Endometrium (tissue), 2 donors: ENCODE results near the gene CAMSAP1.
"Not testable (repeated sequence)": the region's sequence is repeated elsewhere in the genome, so short reads cannot be mapped to it uniquely, and the experiment has no call there.

ENCODE experiments used
- FAIRE-seq: peaks from 2 replicates; lab custom pipeline; 2012; peaks lifted over from hg19 to GRCh38; lab: Jason Lieb, UNC
- donor health status: control.
- donor health status: control.

The CAMSAP1 gene

GRCh38 chr9:135907431-135908092, at the start of gene CAMSAP1:
TSS of gene CAMSAP1 (minus strand) at chr9:135907546. CDS start at chr9:135907159, 387 bp downstream.
- FAIRE-seq, result no peak

- FAIRE-seq, result no peak
Measured at GRCh38 chr9:135956802-135957174, 49.4 kb upstream of the CAMSAP1 start.

GRCh38 chr9:135955934-135956801, 48.8 kb upstream of the CAMSAP1 start:
- no peak for FAIRE-seq

GRCh38 chr9:135952664-135953206, 45.4 kb upstream of the CAMSAP1 start:
- FAIRE-seq, result no peak

DNA sequence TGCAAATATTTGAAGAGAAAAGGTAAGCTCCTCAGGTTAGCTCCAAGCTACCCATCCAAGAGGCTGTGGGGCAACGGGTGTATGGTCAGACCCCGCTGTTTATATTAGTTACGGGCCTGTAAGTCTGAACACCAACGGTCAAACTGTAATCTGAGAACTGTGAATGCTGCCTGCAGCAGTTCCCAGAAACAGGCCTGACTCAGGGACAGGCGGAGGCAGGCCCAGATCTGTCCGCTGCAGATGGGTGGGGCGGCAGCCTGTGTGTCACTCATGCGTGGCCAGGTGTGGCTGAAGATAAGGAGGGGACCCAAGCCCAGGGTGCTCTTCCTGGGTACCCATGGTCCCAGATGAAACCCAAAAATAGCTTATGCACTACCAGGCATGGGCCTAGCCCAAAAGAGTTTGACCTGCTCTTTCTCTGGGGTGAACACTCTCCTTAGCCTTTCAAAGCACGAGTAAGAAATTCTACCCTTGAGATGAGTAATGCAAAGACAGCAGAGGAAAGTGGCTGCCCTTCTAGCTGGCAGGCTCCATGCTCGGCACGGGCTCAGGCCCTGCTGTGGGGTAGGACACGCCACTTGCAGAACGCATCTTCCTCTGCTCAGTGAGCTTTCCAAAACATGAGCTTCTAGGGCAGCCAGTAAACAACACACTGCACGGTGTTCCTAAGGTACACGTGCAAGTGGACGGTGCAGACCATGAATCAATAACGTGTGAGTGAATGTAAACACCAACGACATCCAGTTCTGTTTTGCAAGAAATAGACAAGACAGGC, 44.7 kb upstream of the CAMSAP1 start:
- no peak for FAIRE-seq

GRCh38 chr9:135951310-135951709, 44.0 kb upstream of the CAMSAP1 start:
- FAIRE-seq, result not testable (repeated sequence)

DNA sequence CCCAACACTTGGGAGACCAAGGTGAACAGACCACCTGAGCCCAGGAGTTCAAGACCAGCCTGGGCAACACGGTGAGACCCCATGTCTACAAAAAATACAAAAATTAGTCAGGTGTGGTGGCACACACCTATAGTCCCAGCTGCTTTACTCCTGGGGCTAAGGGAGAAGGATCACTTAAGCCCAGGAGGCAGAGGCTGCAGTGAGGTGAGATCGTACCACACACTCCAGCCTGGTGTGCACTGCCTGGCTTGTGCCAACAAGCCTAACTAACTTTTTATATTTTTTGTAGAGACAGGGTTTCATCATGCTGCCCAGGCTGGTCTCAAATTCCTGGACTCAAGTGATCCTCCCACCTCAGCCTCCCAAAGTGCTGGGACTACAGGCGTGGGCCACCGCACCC, 43.5 kb upstream of the CAMSAP1 start:
- FAIRE-seq, result not testable (repeated sequence)

GRCh38 chr9:135950135-135950682, 42.9 kb upstream of the CAMSAP1 start:
- no peak for FAIRE-seq

DNA sequence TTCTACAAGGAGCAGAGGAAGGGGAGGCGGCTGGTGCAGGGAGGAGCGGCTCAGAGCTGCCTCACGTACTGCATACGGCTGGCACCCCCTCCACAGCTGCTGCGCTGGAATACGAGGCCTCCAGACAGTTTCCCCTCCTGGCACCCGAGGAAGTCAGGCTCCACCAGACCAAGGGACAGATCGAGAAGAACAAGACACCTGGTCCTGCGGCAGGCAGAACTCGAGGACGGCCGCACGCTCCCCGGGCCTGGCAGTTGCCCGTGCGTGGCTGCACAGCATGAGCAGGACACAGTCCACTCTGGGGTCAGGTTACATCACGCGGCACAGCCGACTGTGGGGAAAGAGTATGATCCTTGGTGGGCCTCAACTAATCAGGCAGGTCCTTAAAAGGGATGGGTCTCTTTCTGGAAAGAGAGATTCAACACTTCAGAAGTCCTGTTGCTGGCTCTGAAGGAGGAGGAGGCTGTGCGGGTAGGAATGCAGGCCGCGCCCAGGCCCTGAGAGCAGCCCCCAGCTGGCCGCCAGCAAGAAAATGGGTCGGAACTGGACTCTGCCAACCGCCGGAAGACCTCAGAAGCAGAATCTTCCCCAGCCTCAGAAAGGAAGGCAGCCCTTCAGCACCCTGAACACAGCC, 42.3 kb upstream of the CAMSAP1 start:
- FAIRE-seq, result no peak

DNA sequence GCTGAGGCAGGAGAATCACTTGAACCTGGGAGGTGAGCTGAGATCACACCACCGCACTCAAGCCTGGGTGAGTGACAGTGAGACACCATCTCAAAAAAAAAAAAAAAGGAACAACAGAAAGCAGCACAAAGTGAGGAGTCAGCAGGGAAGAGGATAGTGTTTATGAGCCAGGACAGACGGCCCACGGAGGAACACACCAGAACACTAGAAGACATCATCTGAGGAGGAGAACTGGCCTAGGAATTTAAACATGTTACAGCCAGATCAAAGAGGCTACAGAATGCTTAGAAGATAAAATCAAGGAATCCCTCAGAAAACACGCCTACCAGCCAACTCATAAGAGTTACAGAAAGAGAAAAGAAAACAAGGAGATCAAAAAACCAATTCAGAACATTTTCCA, 41.6 kb upstream of the CAMSAP1 start:
- FAIRE-seq, result peak; percentile 82

GRCh38 chr9:135948446-135948845, 41.1 kb upstream of the CAMSAP1 start:
- no peak for FAIRE-seq

GRCh38 chr9:135947582-135947981, 40.2 kb upstream of the CAMSAP1 start:
- no peak for FAIRE-seq

DNA sequence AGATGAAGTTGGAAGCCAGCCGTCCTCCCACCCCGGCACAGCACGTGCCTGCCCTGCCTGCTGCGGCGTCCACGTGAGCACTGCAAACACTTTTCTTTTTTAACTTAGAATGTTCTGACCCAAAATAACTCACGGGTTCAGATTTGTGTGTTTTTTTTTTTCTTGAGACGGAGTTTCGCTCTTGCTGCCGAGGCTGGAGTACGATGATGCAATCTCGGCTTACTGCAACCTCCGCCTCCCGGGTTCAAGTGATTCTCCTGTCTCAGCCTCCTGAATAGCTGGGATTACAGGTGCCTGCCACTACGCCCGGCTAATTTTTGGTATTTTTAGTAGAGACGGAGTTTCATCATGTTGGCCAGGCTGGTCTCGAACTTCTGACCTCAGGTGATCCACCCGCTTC, 39.8 kb upstream of the CAMSAP1 start:
- not testable (repeated sequence) for FAIRE-seq

DNA sequence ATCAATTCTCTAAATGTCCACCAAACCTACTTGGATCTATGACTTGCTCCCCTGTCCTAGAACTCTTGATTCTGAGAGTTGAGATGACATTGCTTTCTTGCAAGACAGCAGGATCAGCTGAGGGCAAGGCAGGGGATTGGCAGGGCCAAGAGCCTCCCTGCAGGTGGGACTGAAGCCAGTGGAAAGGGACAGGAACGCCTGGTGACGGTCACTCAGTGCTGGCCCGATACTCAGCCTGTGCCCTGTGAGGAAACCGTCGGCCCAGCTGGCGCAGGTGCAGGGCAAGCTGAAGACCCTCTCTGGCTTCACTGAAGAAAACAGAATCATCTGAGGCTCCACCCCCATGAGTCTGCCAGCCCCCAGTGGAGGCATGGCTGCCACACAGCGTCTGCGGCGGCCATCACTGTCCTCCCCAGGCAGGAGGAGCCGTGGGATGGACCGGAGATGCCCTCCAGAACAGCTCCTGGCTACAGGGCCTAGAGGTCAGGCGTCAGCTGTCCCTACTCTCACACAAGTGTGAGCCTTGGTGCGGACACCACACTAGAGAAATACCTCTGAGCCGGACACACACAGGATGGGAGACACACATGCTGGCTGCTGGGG, 39.1 kb upstream of the CAMSAP1 start:
- no peak for FAIRE-seq

DNA sequence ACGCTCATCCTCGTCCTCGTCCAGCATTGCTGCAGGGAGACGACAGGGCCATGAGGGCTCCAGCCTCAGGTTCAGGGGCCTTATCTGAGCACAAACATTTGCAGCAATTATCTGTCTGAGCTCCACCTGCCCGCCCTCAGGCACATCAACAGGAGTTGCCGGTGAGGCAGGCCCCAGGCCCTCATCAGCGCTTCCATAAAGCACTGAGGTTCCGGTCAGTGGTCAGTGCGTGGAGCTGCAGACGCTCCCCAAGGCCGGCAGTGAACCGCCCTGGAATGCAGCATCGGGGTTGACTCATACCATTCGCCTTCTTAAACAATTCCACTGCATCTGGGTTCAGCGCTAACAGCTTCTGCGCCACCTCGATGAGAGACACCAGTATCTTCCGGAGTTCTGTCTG, 38.6 kb upstream of the CAMSAP1 start:
- no peak for FAIRE-seq

DNA sequence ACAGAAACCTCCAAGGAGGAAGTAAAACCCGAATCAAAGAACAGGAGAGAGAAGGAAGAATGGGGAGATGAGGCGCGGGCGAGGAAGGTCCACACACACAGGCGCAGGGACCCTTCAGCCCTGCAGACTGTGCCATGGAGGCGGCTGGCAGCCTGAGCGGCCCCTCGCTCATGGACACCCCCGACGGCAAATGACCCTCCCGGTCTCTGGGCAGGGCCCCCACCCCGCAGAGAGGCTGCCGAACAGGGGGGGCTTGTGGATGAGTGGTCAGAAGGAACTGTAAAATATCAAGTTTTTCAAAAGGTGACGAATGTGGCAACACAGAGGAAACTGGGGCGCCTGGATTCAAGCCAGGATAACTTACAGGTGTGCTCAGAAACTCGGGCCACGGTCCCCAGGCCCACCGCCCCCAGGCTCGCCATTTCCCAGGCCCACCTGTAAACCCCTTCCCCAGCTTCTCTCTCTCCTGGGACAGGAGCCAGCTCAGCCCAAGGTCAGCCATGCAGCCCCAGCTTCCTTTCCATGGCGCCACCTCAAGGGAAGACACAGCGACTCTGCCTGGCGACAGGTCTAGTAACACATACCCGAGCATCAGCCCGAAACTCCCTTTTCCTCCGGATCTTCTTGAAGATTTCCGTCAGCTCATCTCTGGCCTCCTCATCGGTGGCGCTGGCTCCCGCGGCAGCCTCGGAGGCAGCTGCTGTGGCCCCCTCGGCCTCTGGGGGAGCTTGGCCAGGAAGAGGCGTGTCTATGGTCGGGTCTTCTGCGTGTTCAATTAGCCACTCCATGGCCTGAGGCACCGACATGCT, 37.3 kb upstream of the CAMSAP1 start:
- no peak for FAIRE-seq

DNA sequence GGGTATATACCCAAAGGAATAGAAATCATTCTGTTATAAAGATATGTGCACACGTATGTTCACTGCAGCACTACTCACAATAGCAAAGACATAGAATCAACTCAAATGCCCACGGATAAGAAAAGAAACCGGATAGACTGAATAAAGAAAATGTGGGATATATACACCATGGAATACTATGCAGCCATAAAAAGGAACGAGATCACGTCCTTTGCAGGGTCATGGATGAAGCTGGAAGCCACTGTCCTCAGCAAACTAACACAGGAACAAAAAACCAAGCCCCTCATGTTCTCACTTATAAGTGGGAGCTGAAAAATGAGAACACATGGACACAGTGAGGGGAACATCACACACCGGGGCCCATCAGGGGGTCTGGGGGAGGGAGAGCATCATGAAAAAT, 36.3 kb upstream of the CAMSAP1 start:
- not testable (repeated sequence) for FAIRE-seq

GRCh38 chr9:135941288-135941995, 34.1 kb upstream of the CAMSAP1 start:
- no peak for FAIRE-seq

DNA sequence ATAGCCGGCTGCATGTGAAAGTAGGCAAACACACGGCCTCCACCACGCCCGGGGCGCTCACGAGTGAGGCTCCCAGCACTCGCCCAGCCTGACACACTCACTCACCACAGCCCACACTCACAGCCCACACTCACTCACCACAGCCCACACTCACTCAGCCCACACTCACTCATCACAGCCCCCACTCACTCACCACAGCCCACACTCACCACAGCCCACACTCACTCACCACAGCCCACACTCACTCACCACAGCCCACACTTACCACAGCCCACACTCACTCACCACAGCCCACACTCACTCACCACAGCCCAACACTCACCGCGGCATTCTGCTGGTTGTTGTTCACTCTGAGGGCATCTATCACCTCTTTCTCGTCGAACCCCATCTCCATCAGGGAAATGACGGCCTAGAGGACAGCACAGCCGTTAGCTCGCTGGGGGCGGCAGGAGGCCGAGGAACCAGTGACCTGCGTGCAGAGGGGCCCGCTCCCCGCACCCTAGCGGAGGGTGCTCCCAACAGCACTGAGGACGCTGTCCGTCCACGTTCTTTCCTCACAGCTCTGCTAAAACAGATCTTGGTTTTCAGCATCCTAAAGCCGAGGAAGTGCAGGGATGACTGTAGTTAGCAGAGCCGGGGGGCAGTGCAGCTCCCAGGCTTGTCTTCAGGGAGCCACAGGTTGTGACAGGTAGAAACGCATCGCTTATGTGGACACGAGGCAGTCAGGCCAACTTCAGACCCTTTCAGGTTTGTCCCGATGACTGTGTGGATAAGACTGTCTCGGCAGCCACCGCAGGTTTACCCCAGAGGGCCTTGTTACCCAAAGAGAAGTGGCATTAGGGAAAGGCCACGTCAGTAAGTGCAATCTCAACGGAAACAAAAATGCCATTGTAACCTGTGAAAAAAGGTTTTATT, 32.3 kb upstream of the CAMSAP1 start:
- FAIRE-seq, result no peak
